Iris pigment epithelial cell (primary cell): ENCODE measurements around the gene ZDHHC21.
"Not testable (repeated sequence)": the region's sequence is repeated elsewhere in the genome, so short reads cannot be mapped to it uniquely, and the experiment has no call there.

ENCODE experiments used
- DNase-seq: peaks from one replicate; pipeline ENCODE4 v3.0.0-alpha.2; 2011; ENCODE audit warnings: low read depth

Gene ZDHHC21

GRCh38 chr9:14682616-14683015 is 10.6 kb downstream of the ZDHHC21 start:
- not testable (repeated sequence) for DNase-seq

- no peak for DNase-seq
These were observed 14.5 kb downstream of the ZDHHC21 start for GRCh38 chr9:14678776-14679175.

DNA sequence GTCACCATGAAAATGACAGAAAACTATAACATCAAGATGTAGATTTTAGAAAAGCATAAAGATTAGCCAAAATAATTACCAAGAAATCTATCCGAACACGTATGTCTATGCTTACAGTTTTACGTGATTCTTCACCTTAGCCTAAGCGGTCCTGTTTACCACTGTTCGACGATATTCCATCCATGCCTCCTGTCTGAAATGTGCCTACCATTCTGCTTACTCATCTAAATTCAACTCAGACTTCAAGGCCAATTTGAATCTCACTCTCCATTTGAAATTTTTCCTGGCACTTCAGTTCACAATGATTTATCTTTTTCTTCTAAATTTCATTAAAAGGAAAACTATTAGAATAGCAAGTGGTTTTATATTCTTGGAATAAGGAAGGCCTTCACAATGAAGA is 15.4 kb downstream of the ZDHHC21 start:
- DNase-seq = peak; percentile 34

- no peak for DNase-seq
These were observed 15.8 kb downstream of the ZDHHC21 start for GRCh38 chr9:14677396-14677795.

DNA sequence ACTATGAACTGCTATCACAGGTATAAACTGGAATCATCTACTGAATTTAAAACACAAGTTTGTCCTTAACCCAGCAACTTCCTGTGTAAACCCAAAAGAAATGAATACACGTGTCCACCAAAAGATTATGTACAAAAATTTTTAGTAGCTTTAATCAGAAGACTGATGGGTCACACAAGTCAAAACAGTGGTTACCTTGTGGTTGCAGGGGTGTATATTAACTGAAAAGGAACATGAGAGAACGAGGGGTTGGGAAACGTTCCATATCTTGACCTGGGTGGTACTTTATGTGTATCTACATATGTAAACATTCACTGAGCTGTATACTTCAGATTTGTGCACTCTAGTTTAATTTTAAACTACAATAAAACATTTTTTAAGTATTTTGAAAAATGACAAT is 18.6 kb downstream of the ZDHHC21 start:
- no peak for DNase-seq

GRCh38 chr9:14671377-14671776 is 21.9 kb downstream of the ZDHHC21 start:
- DNase-seq = peak; percentile 53

GRCh38 chr9:14670718-14671117 is 22.5 kb downstream of the ZDHHC21 start:
- peak; percentile 76 for DNase-seq

DNA sequence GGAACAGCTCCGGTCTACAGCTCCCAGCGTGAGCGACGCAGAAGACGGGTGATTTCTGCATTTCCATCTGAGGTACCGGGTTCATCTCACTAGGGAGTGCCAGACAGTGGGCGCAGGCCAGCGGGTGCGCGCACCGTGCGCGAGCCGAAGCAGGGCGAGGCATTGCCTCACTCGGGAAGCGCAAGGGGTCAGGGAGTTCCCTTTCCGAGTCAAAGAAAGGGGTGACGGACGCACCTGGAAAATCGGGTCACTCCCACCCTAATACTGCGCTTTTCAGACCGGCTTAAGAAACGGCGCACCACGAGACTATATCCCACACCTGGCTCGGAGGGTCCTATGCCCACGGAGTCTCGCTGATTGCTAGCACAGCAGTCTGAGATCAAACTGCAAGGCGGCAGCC is 29.2 kb downstream of the ZDHHC21 start:
- not testable (repeated sequence) for DNase-seq

DNA sequence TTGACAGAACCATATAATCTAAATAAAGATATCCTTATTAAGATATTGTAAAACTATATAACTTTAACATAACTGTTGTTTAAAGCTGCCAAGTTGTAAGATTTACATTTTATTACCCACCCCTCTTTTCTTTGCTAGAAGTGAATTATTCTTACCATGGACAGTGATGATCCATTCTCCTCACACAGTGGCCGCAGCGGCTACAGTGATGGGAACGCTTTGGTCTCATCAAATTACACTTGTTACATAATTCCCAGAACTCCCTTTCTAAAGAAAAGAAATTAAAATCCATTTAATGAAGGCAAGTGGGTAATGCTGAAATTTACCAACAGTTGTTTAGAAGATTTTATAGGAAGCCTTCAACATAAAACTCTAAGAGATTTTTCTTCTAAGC is 31.2 kb downstream of the ZDHHC21 start:
- no peak for DNase-seq

DNA sequence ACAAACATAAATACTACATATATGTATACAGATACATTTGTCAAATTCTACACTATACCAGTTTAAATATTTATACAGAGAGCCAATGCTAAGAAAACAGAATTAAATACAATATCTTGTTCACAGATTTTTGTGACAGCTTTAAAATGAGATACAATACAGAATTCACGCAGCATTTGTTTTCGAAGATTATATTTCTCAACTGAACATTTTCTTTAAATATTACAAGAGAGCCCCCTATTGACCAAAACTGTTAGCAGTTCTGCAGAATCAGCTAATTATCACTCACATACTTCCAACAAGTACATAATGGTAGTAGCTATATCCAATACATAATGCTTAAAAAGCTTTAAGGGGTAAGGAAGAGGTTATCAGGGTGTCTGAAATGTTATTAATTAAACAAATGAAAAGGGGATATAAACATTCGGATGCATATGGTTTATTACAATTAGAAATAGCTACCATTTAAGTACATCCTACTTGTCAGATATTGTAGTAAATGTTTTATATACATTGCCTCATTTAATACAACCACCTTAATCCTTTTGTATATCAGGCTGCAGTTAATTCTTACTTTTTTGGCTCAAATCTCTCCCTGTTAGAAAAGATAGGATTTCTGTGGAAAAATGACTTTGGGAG is 31.7 kb downstream of the ZDHHC21 start:
- peak; percentile 34 for DNase-seq

- no peak for DNase-seq
These were observed 32.5 kb downstream of the ZDHHC21 start for GRCh38 chr9:14660721-14661120.

- DNase-seq = no peak
These were observed 38.3 kb downstream of the ZDHHC21 start for GRCh38 chr9:14654932-14655331.

GRCh38 chr9:14653511-14653910 is 39.7 kb downstream of the ZDHHC21 start:
- DNase-seq = no peak

DNA sequence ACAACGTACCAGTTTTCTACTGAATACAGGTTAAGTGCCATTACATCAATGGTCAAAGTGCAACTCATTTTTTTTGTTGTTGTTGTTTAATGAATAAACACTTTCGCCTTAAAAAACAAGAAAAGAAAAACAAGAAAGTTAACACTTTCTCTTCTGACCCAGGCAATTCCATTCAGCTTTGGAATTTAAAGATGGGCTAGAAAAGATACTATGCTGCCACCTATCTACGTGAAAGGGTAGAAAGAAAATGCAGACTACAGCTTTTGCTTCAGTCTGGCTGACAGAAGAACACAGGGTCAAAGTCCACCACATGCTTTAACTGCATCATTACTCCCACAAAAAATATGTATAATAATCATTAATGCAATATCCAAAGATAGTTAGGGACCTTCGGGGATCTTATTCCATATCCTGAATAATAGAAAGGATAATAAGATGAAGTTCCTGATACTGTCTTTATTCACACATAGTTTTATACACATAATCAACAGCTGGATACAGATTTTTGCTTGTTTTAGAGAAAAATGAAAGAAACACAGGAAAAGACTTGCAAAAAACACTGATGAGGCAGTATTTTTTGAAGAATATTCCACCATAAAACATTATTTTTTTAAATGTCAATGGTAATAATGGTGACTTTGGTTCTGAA is 40.4 kb downstream of the ZDHHC21 start:
- DNase-seq = peak; percentile 28

DNA sequence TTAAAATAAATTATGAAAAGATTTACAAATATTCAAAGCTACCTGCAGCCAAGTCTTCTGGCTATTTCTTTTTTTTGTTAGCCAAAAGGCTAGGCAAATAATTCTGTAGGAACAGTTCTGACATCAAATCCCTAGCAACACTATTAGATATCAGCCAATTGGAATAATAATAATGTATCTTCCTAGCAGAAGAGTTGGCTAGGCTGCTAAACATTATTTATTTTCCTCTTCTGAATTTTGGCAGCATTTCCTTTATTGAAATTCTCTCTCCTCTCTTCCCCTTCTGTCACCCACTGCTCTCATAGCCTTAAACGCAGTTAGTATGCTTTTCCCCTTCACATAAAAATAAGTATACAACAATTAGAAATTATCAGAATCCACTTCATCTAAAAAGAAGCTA is 42.6 kb downstream of the ZDHHC21 start:
- no peak for DNase-seq

DNA sequence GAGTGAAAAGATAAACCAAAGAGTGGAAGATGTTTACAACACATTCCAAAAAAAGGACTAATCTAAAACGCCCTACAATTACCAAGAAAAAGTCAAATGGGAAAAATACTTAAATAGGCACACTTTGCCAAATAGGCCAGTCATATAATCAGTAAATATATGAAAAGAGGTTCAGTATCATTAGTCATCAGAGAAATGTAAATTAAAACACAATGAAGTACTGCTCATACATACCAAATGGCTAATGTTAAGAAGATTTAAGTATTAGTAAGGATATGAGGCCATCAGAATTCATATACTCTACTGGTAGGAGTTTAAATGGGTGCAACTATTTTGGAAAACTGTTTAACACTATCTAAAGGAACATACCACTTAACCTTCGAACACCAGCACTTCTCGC is 47.6 kb downstream of the ZDHHC21 start:
- peak; percentile 14 for DNase-seq

DNA sequence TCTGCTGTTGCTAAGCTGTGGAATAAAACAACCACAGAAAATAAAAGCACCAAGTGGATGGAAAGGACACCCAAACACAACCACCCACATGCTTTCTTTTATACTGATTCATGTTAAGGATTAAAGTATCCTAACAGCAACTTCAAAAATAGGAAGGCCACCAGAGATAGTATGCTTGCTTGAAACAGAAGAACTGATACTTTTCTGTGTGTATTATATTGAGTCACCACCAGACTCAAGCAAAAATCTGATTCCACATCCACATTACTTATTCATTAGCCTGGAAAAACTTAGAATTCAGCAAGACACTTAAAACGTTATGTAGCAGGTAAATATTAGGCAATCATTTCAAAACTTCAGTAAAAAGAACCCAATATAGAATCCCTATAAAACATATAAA is 52.3 kb downstream of the ZDHHC21 start:
- DNase-seq = no peak

- DNase-seq = no peak
These were observed 52.9 kb downstream of the ZDHHC21 start for GRCh38 chr9:14640294-14640693.

GRCh38 chr9:14633906-14634565 is 59.2 kb downstream of the ZDHHC21 start:
- no peak for DNase-seq

GRCh38 chr9:14633148-14633547 is 60.1 kb downstream of the ZDHHC21 start:
- no peak for DNase-seq

- no peak for DNase-seq
These were observed 65.7 kb downstream of the ZDHHC21 start for GRCh38 chr9:14627513-14627912.

- DNase-seq = no peak
These were observed 74.3 kb downstream of the ZDHHC21 start for GRCh38 chr9:14618836-14619420.
